ELF-1 (cell line): ENCODE results near the gene AVP.
"Not testable (repeated sequence)": the region's sequence is repeated elsewhere in the genome, so short reads cannot be mapped to it uniquely, and the experiment has no call there.

Experiments used
- DNase-seq: peaks from one replicate; pipeline ENCODE4 v3.0.0-alpha.2; 2016; ENCODE audit warnings: low read depth, low spot score

The AVP gene

DNA sequence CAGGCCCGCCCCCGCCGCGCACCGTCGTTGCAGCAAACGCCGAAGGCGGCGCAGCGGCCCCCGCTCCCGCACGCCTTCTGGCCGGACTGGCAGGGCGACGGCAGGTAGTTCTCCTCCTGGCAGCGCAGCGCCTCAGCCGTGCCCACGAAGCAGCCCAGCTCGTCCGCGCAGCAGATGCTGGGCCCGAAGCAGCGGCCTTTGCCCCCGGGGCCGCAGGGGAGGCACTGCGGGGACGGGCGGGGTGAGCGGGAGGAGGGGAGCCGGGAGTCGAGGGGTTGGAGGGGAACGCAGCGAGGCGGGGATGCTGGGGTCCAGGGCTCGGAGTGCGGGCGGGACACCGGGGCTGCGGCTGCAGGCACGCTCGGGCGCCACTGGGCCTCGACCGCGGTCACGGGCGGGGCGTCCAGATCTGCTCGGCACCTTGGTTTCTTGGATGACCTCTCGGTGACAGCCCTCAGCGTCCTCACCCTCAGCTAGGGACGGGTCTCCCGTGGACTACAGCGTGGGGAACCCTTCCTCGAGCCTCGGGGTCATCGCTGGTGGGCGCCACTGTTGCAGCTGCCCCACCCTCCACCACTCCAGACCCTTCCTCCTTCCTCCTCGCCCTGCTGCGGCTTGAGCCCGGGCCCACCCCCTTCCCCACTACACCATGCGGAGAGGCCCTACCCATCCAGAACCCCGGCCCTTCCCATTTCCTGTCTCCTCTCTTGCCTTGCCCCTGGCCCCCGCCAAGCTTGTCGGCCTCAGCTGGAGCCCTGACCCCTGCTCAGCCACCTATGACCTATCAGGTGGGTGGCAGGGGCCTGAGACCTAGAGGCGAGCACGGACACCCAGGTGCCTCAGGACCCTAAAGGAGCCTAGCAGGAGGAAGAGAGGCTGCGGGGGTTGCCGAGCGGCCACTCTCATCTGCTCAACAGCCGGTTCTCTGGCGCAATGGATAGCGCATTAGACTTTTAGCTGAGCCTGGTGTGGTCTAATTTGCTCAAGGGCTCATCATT, 1.3 kb downstream of the AVP start:
- DNase-seq: no peak

DNA sequence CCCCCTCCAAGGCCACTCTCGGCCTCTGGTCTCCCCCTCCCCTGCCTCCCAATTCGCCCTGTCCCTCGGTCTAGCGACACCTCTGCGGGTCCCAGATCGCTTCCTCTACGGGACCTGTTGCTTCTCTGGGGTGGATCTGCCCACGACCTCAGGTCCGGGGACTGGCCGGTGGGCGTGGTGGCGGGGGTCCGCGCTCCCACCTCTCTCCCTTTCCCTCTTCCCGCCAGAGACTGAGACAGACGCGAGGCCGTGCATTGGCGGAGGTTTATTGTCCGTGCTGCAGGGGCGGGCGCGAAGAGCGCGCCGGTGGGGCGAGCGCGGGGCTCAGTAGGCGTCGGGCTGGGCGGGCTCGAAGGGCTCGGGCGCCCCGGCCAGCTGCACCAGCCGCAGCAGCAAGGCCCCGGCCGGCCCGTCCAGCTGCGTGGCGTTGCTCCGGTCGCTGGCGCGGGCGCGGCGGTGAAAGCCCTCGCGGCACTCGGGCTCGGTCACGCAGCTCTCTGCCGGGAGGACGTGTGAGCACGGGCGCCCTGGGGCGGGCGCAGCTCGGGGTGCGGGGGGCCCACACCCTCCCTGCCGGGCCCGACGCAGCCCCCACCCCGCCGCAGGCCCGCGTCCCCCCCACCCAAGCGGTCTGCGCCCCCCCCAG, 2.1 kb downstream of the AVP start:
- no peak for DNase-seq

DNA sequence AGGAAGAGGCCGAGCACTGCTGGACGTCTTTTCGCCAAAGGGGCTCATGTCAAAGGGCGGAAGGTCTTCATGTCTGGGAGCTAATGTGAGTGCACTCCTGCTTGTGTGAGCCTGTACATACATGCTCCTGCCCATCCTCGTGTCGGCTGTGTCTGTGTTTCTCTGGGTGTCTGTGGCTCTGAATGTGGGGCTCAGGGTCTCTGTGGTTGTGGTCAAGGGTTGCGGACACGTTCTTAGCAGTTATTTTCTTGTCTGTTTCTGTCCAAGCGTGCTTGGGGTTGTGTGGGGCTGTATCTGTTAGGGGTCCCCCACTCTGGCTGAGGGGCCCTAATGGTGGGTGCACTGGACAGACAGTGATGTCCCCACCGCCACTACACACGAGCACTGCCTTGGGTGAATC, 2.9 kb downstream of the AVP start:
- DNase-seq: no peak

DNA sequence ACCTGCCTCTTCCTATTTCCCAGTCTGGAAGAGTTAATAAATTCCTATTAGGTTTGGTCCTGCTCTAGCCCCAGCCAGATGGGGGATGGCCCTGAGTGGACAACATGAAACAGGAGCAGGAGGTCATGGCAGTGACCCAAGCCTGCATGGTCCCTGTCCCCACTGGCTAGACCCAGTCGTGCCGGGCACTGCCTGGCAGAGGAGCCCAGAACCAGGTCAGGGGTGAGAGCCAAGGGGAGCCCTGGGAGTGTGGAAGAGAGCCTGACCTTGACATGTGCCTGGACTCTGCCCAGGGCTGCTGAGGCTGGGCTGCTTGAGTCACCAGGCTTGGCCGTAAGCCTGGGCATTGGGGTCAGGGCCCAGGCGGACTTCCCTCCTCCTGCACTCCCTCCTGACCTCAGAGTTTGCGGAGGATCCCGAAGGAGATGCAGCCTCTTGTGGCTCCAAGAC, 3.6 kb downstream of the AVP start:
- no peak for DNase-seq

DNA sequence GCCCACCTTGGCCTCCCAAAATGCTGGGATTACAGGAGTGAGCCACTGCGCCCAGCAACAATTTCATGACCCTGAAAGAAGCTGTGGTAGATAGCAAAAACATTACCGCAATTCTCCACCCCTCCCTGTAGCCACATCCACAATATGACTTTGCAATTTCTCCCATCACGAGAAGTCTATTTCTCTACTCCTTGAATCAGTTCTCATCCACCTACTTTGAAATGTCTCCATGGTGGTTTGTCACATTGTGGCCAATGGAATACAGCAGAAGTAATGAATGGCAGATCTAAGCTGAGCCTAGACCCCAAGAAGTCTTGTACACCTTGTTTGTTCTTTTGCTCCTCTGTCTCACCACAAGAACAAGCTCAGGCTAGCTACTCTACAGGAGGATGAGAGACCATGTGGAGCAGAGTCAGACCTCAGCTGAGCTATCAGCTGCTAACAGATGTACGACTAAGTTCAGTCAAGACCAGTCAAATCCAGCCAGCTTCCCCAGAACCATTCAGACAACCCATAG, 6.8 kb downstream of the AVP start:
- no peak for DNase-seq

DNA sequence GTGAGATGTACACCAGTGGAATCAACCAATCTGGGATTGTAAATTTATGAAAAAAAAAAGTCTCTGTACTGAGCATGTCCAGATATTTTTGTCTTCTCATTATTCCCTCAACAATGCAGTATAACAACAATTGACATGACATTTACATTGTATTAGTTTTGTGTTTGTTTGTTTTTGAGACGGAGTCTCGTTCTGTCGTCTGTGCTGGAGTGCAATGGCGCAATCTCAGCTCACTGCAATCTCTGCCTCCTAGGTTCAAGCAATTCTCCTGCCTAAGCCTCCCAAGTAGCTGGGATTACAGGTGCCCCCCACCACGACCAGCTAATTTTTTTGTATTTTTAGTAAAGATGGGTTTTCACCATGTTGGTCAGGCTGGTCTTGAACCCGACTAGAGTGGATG, 9.2 kb downstream of the AVP start:
- DNase-seq: not testable (repeated sequence)

DNA sequence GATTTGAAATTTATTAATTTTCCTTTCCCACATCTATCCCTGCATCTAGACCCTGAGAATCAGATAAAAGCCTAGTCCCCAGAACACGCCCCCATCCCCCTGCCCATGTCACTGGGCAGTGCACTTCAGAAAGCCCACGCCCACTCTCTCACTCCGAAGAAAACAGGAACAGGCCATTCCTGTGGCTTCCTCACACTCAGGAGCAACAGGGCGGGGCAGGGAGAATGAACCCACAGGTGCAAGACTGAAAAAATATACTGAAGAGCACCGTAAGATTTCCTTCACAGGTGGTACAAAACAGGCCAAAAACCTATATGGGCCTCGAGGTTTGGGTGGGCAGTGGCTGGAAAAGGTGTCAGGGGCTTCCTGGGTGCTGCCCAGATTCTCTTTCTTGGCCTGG, 9.7 kb downstream of the AVP start:
- DNase-seq: no peak

DNA sequence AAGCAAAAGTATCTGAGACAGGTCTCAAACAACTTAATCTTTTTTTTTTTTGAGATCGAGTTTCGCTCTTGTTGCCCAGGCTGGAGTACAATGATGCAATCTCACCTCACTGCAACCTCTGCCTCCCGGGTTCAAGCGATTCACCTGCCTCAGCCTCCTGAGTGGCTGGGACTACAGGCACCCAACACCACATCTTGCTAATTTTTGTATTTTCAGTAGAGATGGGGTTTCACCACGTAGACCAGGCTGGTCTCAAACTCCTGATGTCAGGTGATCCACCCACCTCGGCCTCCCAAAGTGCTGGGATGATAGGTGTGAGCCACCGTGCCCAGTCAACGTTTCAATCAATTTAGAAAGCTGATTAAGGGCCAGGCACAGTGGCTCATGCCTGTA, 11.3 kb downstream of the AVP start:
- not testable (repeated sequence) for DNase-seq

DNA sequence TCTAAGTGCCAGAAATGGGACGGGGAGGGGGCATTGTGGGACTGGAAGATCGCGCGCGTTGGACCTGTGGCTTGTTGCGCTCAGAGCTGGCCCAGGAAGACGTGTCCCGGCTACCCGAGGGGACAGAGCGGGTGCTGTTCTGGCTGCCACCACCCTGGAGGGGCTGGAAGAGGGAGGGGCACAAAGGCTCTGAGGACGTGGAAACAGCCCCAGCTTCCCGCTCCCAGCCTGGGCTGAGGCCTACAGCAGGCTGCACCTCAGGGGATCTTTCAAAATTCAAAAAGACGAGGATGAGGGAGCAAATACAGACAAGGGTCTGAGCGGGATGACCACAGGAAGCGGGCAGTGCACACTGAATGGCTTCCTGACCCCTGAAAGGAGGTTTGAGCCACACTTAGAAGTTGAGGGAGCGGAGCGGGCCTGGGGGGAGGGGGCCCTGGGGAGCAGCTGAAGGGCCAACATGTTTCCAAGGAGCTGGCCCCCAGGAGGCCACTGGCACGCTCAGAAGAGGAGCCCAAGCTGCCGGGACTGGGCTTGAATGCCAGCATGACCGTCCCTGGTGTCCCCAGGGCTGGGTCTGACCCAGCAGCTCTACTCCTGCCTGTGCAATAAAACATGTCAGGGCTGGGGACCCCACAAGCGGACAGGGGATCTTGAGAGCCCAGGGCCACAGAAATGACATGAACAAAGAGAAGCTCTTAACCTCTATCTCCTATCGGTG, 11.8 kb downstream of the AVP start:
- no peak for DNase-seq

DNA sequence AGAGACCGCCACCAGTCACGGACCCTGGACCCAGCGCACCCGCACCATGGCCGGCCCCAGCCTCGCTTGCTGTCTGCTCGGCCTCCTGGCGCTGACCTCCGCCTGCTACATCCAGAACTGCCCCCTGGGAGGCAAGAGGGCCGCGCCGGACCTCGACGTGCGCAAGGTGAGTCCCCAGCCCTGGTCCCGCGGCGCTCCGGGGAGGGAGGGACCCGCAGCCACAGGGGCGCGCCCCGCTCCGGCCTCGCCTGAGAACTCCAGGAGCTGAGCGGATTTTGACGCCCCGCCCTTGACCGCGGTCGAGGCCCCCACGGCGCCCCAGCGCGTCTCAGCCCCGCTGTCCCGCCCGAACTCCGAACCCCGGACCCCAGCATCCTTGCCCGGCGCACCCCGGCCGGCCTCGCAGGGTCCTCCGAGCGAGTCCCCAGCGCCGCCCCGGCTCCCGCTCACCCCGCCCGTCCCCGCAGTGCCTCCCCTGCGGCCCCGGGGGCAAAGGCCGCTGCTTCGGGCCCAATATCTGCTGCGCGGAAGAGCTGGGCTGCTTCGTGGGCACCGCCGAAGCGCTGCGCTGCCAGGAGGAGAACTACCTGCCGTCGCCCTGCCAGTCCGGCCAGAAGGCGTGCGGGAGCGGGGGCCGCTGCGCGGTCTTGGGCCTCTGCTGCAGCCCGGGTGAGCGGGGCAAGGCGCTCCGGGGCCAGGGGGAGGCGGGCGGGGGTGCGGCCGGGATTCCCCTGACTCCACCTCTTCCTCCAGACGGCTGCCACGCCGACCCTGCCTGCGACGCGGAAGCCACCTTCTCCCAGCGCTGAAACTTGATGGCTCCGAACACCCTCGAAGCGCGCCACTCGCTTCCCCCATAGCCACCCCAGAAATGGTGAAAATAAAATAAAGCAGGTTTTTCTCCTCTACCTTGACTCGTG, 12.7 kb downstream of the AVP start, which contains the start of gene OXT:
Gene OXT (plus strand): TSS at position 11 of the 920 bp plus-strand sequence. CDS start 36 bp downstream, at position 47.
- DNase-seq: peak; percentile 36

DNA sequence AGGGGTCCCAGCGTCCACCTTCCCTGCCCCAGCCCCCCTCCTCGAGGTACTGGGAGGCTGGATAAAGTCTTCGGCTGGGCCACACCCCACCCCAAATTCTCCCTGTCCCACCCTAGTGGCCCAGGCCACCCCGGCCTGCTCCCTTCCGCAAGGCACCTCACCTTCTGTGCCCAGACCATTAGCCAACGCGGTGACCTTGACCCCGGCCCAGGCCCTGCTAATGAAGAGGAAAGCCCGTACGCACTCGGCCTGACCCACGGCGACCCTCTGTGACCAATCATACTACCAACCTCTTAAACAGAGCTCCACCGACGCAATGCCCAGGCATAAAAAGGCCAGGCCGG, 13.3 kb downstream of the AVP start:
- DNase-seq: no peak

DNA sequence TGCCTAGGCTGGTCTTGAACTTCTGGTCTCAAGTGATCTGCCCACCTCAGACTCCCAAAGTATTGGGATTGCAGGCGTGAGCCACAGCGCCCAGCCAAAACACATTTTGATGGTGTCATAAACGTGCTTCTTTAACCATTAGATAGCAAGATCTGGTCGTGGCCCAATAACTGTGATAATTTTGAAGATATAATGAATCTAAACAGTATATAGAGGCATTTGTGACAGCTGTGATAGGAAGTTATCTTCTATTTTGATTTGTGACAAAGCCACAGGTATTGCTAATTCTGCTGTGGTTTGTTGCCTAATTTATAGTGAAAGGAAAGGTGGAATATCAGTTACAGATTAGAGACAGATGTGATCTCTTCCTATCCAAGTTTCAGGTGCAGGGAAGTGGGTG, 13.8 kb downstream of the AVP start:
- DNase-seq: no peak

DNA sequence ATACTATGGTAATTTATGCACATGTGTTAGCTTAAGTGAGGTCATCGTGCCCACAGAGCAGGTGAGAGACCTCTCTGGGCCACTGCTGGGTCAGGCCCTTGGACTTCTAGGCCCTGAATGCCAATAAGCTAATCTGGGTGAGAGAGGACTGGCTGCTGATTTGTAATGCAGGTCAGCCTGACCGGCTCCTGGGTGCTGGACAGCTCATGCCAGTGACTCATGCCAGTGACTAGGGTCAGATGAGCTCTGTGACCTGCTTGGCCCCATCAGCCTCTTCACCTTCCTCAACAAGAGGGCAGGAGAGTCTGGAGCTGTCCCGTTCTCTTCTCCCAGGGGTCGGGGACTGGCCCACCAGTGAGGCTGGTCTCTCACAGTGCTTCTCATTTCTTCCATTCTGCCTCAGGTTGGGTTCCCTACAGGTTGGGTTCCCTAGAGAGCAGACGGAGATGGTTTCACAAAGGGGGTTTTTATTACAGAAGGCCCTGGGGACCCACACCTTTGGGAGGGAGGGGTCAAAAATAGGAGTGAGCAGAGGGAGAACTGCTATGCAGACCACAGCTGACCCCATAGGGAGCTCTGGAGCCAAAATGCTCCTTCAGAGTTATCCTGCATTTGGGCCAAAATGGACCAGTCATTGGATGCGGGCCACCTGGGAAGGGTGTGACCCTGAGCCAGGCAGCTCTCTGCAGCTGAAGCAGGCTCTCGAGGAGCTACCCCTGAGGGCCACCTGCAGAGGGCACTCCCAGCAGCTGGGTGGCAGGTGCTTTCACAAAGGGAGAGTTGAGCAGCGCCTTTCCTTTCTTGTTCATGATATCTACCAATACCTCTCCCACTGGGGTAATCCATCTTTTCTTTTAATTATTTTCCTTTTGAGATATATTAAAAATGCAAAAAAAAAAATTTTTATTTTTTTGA, 15.3 kb downstream of the AVP start:
- DNase-seq: no peak

DNA sequence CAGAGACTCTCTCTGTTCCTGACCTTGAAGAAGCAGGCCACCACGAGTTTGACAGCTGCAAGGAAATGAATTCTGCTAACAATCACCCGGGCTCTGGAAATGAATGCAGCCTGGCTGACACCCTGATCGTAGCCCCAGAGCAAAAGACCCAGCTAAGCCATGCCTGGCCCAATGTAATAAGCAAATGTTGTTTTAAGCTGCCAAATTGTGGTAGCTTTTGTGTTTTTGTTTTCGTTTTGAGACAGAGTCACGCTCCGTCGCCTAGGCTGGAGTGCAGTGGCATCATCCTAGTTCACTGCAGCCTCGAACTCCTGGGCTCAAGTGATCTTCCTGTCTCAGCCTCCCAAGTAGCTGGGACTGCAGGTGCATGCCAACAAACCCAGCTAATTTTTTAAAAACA, 16.4 kb downstream of the AVP start:
- no peak for DNase-seq

DNA sequence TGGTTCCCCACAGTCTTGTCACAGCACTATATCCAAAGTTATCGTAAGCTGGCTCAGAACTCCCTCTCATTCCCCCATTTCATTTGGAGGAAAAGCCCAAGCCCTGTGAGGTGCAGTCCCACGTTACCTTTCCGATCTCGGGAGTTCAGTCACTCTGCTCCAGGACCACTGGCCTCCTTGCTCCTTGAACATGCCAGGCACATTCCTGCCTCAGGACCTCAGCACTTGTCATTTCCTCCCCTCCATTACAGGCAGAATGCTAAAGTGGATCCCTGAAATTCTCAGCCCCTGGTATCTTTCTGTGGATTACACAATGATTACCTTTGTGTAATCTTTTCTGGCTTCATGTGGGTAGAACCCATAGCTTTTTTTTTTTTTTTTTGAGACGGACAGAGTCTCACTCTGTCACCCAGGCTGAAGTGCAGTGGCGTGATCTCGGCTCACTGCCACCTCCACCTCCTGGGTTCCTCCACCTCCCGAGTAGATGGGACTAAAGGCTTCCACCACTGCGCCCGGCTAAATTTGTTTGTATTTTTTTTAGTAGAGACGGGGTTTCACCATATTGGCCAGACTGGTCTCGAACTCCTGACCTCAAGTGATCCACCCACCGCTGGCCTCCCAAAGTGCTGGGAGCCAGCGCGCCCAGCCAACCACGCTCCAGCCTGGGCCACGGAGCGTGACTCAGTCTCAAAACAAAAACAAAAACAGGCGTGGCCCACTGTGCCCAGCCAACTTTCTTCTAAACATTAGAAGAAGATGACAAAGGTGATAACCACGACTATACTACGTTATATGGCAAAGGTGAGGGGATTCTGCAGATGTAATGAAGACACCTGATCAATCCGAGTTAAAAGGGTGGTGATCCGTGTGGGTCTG, 17.1 kb downstream of the AVP start:
- no peak for DNase-seq

DNA sequence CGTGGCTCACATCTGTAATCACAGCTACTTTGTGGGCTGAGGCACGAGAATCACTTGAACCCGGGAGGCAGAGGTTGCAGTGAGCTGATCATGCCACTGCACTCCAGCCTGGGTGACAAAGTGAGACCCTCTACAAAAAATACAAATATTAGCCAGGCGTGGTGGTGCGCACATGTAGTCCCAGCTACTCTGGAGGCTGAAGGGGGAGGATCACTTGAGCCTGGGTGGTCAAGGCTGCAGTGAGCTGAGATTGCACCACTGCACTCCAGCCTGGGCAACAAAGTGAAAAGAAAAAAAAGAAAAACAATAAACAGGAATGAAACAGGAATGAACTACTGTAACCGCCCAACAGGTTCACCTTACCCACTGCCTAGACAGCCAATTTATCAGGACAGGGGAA, 20.4 kb downstream of the AVP start:
- not testable (repeated sequence) for DNase-seq

DNA sequence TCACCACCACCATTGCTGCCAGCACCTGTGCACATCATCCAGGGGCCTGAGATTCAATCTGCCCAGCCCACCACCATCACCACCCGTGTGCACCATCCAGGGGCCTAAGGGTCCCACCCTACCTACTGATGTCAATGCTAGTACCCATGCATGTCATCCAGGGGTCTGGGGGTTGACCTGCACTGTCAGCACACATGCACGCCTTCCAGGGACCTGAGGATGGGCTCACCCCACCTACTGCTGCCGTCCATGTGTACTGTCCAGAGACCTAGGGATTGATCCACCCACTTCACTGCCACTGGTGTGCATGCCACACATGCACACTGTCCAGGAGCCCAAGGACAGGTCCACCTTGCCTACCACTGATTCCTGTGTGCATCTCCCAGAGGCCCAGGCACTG, 25.0 kb downstream of the AVP start:
- no peak for DNase-seq

DNA sequence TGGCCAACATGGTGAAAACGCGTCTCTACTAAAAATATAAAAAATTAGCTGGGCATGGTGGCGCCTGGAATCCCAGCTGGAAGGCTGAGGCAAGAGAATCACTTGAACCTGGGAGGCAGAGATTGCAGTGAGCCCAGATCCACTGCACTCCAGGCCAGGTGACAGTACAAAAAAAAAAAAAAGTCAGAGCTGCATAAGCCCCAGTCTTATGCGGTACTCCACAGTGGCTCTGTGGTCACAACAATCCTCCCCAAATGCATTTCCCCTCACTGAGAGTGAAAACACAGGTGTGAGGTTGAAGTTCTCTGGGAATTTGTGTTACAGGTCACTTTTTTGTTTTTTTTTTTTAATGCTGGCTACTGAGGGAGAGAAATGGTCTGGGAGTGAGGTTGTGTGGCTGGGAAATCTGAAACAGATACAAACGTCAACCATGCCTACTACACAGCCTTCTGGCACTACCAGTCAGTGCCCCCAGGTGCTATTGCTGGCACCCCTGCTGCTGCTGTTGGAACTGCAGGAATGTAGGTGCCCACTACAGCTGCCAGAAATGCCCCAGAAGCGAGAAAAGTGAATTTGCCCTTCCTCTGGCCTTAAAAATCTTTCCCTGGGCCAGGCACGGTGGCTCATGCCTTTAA, 33.0 kb downstream of the AVP start:
- DNase-seq: no peak
